GM21390 (cell line): ENCODE data around the gene COL4A2.

Source experiments
- ATAC-seq: cut with Tn5 transposase; IDR thresholded peaks from one replicate; pipeline ENCODE4 v1.9.1; 2021; ENCODE audit not compliant: unreplicated experiment

COL4A2 gene

GRCh38 chr13:110353339-110353977 lies 46.4 kb downstream of the COL4A2 start:
- ATAC-seq = no peak

GRCh38 chr13:110354123-110354627 lies 47.1 kb downstream of the COL4A2 start:
- ATAC-seq = no peak

- no peak for ATAC-seq
These were observed 47.8 kb downstream of the COL4A2 start for GRCh38 chr13:110354715-110355473.

GRCh38 chr13:110356362-110356761 lies 49.3 kb downstream of the COL4A2 start:
- ATAC-seq = no peak

DNA sequence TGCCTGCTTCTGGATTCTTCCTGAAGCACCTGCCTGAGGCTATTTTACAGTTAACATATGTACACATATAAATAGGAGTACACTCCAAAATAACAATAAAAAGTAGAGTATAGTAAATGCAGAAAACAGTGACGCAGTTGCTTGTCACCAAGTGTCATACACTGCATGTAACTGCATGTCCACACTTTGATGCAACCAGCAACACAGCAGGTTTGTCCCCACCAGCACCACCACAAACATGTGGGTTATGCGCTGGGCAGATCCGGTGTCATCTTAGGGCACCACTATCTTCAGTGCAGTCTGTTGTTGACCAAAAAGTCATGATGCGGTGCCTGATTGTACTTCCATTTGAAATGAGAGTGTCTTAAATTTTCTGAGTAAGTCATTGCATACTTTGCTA lies 51.3 kb downstream of the COL4A2 start:
- ATAC-seq = no peak

- no peak for ATAC-seq
These were observed 52.8 kb downstream of the COL4A2 start for GRCh38 chr13:110359840-110360301.

GRCh38 chr13:110360598-110360997 lies 53.5 kb downstream of the COL4A2 start:
- no peak for ATAC-seq

- no peak for ATAC-seq
These were observed 54.4 kb downstream of the COL4A2 start for GRCh38 chr13:110361365-110361911.

GRCh38 chr13:110363010-110363409 lies 55.9 kb downstream of the COL4A2 start:
- ATAC-seq = no peak

GRCh38 chr13:110364081-110364480 lies 57.0 kb downstream of the COL4A2 start:
- ATAC-seq = no peak

DNA sequence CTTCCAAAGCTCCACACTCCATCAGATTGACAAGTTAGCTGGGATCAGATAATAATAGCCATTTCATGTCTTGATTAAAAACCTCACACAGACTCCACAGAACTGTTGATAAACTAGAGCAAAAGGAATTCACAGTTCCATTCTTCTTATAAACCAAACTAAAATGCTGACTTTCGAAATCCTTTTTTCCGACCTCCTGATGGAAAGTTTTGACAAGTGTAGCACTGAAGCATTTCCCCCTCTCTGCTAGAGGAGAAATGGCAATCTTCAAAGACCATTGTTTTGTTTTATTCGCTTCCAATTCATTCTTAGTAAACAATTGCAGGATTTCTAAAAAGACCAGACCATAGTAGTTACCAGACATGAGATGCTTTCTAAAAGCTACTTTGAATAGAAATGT lies 58.8 kb downstream of the COL4A2 start:
- ATAC-seq = no peak

DNA sequence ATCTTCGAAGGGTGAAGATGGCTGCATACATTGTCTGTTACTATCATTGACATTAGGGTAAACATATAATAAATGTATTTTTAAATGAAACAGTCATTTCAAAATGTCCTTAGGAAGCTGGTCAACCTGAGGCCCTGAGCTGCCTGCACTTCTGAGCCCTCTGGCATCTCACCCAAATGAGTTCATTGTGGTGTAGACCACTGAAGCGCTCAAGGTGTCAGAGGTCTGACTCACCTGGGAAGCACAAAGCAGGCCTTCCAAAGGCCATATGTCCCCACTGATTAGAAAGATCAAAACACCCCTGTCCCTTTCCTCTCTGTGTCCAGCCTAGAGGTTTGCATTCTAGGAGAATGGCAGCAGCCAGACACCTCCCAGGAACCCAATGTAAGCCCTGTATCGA lies 59.6 kb downstream of the COL4A2 start:
- no peak for ATAC-seq

DNA sequence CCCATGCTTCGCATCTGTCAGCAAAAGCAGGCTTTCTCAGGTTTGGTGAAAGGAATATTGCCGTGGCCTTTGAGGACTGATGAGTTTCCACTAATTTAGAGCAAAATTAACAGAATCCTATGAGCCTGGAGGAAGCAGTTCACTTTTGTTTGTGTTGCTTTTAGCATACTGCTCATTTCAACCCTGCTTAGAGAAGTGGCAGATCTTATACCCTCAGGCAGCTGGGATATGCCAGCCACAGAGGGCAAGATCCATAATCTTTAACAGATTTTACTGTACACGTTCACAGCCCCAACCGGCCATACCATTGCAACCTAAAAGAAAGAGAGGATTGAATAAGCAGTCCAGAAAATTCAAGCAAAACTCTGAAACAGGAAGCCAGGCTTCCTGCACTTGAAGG lies 60.5 kb downstream of the COL4A2 start:
- ATAC-seq = no peak

- no peak for ATAC-seq
These were observed 61.3 kb downstream of the COL4A2 start for GRCh38 chr13:110368408-110368807.

- no peak for ATAC-seq
These were observed 62.3 kb downstream of the COL4A2 start for GRCh38 chr13:110369400-110369799.

DNA sequence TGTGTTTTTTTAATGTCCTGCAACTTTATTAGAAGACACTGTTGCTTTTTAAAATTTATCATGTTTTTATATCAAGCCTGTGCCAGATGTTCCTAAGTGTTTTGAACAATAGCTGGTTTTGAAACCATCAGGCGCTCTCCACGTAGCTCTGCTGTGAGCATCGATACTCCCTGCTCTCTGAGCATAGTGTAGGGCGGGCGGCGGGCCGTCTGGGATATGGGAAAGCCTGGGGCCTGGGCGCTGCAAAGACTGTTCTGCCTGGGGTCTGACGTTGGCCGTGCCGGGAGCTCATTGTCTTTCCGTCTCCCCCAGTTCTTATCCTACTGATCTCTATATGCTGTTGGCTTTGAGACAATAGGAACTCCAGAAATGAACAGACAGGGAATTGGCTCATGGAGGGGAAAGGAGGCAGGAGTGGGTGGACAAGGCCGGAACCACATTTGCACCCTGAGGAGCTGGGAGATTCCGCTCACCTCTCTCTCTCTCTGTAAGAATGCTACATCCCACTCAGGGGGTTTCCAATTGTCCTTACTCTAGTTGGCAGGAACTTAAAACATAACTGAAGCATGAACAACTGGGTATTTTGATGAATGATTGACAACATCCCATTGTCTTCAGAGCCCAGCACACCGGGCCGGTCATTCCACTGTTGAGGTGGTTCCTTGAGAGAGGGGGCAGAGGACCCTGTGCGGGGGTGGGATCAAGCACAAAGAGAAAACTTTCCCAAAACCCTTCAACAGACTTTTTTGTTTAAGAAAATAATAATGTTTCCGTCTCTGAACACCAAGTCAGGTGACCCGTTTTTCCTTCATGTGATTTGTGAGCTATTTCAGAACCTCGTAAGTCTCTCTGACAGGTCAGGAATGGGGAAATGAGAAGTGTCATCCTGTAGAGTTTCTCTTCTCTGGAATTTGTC lies 64.7 kb downstream of the COL4A2 start:
- peak; percentile 57 for ATAC-seq

GRCh38 chr13:110372676-110373075 lies 65.6 kb downstream of the COL4A2 start:
- ATAC-seq = no peak

DNA sequence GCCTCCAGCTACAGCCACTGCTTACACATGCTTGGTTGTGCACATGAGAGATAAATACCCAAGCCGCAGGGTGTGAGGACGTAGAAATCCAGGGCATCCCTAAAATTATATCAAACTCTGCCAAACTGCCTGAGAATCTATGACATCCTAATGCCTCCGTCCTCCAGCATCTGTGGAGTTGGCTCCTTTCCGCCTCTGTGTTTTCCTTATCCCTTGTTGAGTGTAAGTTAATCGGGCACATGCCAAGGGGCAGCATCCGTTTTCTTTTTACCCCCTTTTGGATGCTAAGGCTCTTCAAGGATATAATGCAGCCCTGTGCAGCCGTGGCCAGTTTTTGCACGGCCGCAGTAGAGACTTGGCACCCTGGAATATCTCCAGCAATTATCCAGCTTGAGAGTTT lies 66.5 kb downstream of the COL4A2 start:
- ATAC-seq = no peak

DNA sequence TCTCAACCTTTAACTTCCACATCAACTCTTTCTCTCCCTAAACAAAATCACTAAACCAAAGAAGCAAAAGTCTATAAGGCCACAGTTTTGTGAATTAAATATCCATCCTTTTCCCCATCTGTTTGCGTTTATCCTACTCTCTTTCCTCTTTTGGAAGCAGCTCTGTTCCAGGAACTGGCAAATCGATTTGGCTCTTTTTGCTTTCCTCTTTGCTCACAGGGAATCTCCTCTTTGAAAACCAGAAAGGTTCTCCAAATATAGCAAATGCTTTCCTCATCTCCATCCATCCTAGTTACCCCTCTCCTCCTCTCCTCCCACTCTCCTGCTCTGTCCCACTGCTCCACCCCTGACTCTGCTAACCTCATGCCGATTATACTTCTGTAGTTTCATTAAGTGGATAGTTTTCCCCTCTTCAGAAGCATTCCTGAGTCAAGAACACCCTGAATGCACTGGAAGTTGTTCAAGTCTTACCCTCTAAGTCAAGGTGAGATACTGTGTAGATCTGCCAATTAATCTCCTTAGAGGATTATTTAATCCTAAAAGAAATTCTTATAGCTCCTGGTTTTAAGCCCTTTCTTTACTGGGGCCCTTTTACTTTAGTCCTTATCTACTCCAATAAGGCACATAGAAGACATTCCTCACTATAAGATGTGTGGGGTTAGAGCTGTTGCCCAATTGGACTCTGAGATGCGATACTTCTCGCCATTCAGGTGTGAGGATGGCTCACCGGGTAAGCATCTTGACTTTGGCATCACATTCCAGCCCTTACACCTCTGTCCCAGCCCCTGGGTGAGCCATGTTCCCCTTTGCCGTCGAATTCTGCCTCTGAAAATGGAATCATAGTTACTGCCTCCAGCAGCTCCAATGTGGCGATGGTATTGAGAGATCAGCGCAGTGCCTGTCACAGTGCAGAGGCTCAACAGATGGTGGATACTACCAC lies 67.6 kb downstream of the COL4A2 start:
- no peak for ATAC-seq

GRCh38 chr13:110376120-110376519 lies 69.0 kb downstream of the COL4A2 start:
- no peak for ATAC-seq
